SK-N-SH (cell line): Measurements from ENCODE around the gene MAGI2.

Experiments
- CTCF ChIP-seq: fragments of 200-600 bp; sonication (generic); IDR thresholded peaks from 2 replicates; pipeline ENCODE4 v1.6.1; 2017; ENCODE audit warnings: antibody characterized with exemption, mild to moderate bottlenecking, moderate library complexity
- EP300 ChIP-seq, 2 experiments: IDR thresholded peaks; 2 replicates each; pipeline versions ENCODE4 v1.4.0 to v1.6.1; 2012; ENCODE audit warnings: borderline replicate concordance in 1 of 2, low read depth in 1 of 2, low read length in 1 of 2
- EZH2phosphoT487 ChIP-seq: fragments of 200-600 bp; sonication (generic); IDR thresholded peaks from 2 replicates; pipeline ENCODE4 v1.6.1; 2017; ENCODE audit warnings: low read depth, mixed run types, mild to moderate bottlenecking, antibody characterized with exemption, moderate library complexity, borderline replicate concordance
- MAX ChIP-seq: IDR thresholded peaks from 2 replicates; pipeline ENCODE4 v1.4.0; 2012; ENCODE audit warnings: low read depth
- POLR2AphosphoS5 ChIP-seq: IDR thresholded peaks from 2 replicates; pipeline ENCODE4 v1.6.1; 2012; ENCODE audit warnings: low read depth, low read length
- TAF1 ChIP-seq: IDR thresholded peaks from 2 replicates; pipeline ENCODE4 v1.6.1; 2012; ENCODE audit warnings: low read depth, mild to moderate bottlenecking, low read length, moderate library complexity, borderline replicate concordance
- USF2 ChIP-seq: fragments of 150-350 bp; IDR thresholded peaks from 2 replicates; pipeline ENCODE4 v1.6.1; 2017; ENCODE audit warnings: antibody characterized with exemption, low read length, low read depth, borderline replicate concordance
- YY1 ChIP-seq: IDR thresholded peaks from 2 replicates; pipeline ENCODE4 v1.4.0; 2012; ENCODE audit warnings: low read depth, mild to moderate bottlenecking
- ZBTB33 ChIP-seq: IDR thresholded peaks from 2 replicates; pipeline ENCODE4 v1.4.0; 2012; ENCODE audit warnings: low read depth, borderline replicate concordance

- no peak for TF ChIP-seq CTCF
- TF ChIP-seq MAX: no peak
- TF ChIP-seq EZH2phosphoT487: no peak
- TF ChIP-seq TAF1: no peak
- no peak for TF ChIP-seq EP300 (IDR thresholded peaks at IDR 0.05; ENCODE audit: borderline replicate concordance in 1 of 2, low read depth in 1 of 2, low read length in 1 of 2)
- TF ChIP-seq POLR2AphosphoS5: no peak
- no peak for TF ChIP-seq ZBTB33
- no peak for TF ChIP-seq YY1
- no peak for TF ChIP-seq USF2
Observed at GRCh38 chr7:78873117-78873516, 580.4 kb downstream of the MAGI2 start.
